ENCODE measurements around the gene GNA14. TPM values are rescaled to one million over a fixed set of nuclear protein-coding genes. Genes with fewer than 3 reads are reported as not detected.
"Not testable (repeated sequence)": the region's sequence is repeated elsewhere in the genome, so short reads cannot be mapped to it uniquely, and the experiment has no call there.

GNA14 gene
- polyA plus RNA-seq, 3 donors from 2014 or later = not detected

DNA sequence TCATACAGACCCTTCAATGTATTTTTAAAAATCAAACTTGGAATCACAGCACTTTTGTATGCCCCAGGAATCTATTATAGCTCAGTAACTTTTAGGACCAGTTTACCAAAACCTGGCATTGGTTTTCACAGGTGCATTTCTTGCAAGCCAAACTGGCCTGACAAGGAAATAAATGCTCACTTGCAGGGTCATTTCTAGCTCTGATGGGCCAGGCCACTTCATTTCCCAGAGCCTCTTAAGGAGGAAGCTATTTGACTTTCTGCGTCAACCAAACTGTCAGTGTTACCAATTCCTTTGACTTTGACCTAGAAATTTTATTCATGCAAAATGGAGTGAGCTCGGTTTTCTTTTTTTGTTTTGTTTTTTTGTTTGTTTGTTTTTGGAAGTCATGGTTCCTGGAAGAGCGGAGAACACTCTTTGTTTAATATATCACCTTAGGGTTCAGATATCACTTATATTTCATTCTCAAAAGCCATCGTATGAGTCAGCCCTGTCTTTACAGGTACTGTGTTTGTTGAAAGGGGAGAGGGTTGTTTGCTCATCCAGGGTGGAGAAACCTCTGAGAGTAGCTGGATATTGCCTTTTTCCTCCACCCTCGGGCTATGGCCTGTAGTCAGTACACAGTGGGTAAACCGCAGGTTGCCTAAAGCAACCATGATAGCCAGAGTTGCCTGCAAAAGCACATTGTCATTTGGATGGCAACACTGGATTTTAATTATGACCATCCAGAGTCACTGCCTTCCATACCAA is 58.9 kb downstream of the GNA14 start:
- Mint-ChIP-seq H3K9me3 (no peaks in the 10 kb centered on the region), H3K4me3 (no peak overlapping the region), H3K27ac (no peak overlapping the region), H3K4me1 (no peaks in the 10 kb centered on the region), H3K27me3 (ENCODE audit: low read depth in 3 of 3) (peaks cover 0 to 7% (median 2%) of the 10 kb centered on the region in 3 donors), H3K36me3 (no peaks in the 10 kb centered on the region)
- DNase-seq = no peak

DNA sequence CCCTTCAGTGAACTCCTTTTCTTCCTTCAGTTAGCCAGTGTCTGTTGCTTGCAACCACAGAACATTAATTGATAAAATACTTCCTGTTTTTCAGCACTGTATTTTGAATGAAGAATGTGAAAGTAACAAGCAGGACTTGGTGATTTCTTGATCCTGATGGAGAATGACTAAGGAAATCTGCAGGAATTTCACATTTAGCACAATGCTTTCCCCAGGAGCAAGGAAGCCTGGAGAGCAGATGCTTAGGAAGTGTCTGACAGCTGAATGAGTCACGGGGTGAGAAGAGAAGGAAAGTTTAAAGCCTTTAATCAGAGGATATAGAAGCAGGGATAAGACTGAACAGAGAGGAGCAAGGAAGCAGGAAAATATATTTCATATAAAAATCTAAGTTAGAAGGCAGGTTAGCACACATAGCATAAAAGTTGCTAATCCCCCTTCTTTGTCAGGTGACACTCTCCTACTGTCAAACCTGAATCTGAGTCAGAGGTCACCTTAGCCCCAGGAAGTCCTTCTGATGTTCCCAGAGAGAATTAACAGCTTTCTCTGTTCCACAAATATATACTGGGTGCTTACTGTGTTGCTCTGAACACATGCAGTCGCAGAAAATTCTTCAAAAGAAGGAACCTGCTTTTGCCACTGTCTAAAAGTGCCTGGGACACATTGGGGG is 59.7 kb downstream of the GNA14 start:
- H3K27me3 Mint-ChIP-seq (ENCODE audit: low read depth in 3 of 3) = peaks cover 0 to 7% (median 3%) of the 10 kb centered on the region in 3 donors
- H3K36me3 Mint-ChIP-seq = no peaks in the 10 kb centered on the region
- no peak overlapping the region for H3K27ac Mint-ChIP-seq
- no peaks in the 10 kb centered on the region for H3K4me1 Mint-ChIP-seq
- H3K4me3 Mint-ChIP-seq = no peak overlapping the region
- no peak for DNase-seq
- H3K9me3 Mint-ChIP-seq = no peaks in the 10 kb centered on the region

DNA sequence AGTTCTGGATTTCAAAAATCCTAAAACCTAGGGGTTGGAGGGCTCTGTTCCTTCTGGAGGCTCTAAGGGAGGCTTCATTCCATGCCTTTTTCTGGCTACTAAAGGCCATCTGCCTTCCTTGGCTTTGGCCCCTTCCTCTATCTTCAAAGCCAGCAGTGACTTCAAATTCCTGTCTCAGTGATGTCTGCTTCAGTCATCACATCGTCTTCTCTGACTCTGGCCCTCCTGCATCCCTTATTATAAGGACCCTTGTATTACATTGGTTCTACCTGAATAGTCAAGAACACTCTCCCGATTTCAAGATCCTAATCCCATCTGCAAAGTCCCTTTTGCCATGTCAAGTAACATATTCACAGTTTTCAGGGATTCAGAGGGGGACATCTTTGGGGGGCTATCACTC is 60.3 kb downstream of the GNA14 start:
- Mint-ChIP-seq H3K4me3 (no peak overlapping the region), H3K27ac (no peak overlapping the region), H3K9me3 (no peaks in the 10 kb centered on the region), H3K4me1 (no peaks in the 10 kb centered on the region), H3K36me3 (no peaks in the 10 kb centered on the region), H3K27me3 (ENCODE audit: low read depth in 3 of 3) (peaks cover 0 to 7% (median 3%) of the 10 kb centered on the region in 3 donors)
- DNase-seq = no peak

DNA sequence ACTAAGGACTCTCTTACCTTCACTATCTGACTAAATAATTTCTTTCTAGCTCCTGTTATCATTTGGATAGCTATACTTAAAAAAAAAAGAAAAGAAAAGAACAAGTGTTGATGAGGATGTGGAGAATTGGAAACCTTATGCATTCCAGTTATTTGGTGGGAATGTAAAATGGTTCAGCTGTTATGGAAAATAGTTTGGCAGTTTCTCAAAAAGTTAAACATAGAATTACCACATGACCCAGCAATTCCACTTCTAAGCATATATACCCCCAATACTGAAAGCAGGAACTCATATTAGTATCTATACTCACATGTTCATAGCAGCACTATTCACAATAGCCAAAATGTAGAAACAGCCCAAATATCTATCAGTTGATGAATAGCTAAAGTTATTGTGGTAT is 61.1 kb downstream of the GNA14 start:
- peaks cover 0 to 7% (median 3%) of the 10 kb centered on the region in 3 donors for H3K27me3 Mint-ChIP-seq (ENCODE audit: low read depth in 3 of 3)
- no peak overlapping the region for H3K27ac Mint-ChIP-seq
- DNase-seq = no peak
- no peaks in the 10 kb centered on the region for H3K4me1 Mint-ChIP-seq
- H3K9me3 Mint-ChIP-seq = no peaks in the 10 kb centered on the region
- H3K4me3 Mint-ChIP-seq = no peak overlapping the region
- no peaks in the 10 kb centered on the region for H3K36me3 Mint-ChIP-seq

DNA sequence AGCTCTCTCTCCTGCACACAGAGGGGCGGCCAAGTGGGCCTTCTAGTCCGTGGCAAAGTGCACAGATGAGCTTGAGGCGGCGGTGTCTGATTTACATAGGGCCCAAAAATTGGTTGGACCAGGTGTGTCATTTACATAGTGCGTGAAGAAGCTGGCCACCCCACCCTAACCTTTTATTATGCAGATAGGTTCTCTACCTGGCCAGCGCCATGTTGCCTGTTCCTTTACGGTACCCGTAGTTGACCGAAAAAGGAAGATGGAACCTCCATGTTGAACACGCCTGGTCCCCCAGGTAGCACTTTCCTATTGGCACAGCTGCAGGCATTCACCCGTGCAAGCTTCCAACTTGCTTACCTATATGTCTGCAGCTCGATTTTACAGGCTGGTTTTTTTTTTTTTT is 61.5 kb downstream of the GNA14 start:
- Mint-ChIP-seq H3K9me3 (no peaks in the 10 kb centered on the region), H3K27ac (no peak overlapping the region), H3K27me3 (ENCODE audit: low read depth in 3 of 3) (peaks cover 0 to 7% (median 3%) of the 10 kb centered on the region in 3 donors), H3K4me1 (no peaks in the 10 kb centered on the region), H3K36me3 (no peaks in the 10 kb centered on the region), H3K4me3 (no peak overlapping the region)
- no peak for DNase-seq

DNA sequence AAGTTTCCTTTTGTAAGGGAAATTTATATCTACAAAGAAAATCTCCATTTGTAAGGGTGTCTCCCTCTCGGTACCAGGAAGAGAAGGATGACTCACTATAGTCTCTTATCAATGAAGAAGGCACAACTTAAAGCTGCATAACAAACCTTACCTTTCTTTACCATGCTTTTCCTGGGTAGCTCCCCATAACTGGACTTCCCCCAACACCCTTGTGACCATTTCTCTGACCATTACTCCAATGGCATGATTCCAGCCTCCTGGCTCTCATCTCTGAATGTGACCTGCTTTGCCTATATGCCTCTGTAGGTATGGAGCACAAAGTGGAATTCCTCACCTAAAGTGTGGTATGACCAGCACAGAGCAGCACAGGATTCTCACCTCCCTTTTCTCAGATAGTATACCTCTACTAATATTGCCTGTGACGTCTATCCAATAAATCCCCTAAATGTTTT is 62.8 kb downstream of the GNA14 start:
- Mint-ChIP-seq H3K4me1 (no peaks in the 10 kb centered on the region), H3K4me3 (no peak overlapping the region), H3K27ac (no peak overlapping the region), H3K9me3 (no peaks in the 10 kb centered on the region), H3K27me3 (ENCODE audit: low read depth in 3 of 3) (peaks cover 0 to 7% (median 3%) of the 10 kb centered on the region in 3 donors), H3K36me3 (no peaks in the 10 kb centered on the region)
- no peak for DNase-seq

DNA sequence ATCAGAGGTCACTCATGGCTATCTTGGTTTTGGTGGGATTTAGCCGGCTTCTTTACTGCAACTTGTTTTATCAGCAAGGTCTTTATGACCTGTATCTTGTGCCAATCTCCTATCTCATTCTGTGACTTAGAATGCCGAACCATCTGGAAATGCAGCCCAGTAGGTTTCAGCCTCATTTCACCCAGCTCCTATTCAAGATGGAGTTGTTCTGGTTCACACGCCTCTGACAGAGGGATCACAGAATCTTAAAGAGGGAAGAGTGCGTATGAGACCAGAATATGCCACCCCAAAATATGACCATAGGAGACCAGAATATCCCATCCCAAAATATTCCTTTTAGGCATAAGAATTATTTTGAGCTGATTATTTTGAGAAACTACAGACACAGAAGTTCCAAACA is 63.2 kb downstream of the GNA14 start:
- H3K9me3 Mint-ChIP-seq; H3K27ac Mint-ChIP-seq; H3K27me3 Mint-ChIP-seq (ENCODE audit: low read depth in 3 of 3); H3K36me3 Mint-ChIP-seq; H3K4me3 Mint-ChIP-seq; H3K4me1 Mint-ChIP-seq; DNase-seq: not testable (repeated sequence)

DNA sequence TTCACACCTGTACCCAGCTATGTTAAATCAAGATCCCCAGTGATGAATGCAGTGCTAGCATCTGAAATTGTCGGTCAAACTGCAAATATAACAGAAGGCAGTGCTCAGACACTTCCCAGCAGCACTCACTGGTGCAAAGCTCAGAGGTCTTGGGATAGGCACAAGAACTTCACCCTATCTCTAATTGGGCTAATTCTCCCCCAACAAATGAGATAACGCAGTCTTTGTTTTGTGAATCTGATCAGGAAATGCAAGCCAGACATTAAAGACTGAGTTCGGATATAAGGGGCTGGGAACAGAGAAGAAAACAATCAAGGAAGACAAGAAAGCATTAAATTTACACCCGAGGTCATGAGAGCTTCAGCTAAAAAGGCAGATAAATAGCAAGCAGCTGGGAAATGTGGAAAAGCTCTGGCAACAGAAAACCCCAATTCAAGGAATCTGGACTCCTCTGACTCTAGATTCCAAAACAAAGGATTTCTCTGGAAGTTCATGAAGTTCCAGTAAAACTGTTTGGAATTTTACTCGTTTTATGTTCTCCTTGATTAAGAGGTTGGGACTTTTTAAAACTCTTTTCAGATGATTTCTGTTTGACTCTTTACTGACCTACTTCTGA is 65.1 kb downstream of the GNA14 start:
- Mint-ChIP-seq H3K27me3 (ENCODE audit: low read depth in 3 of 3) (peaks cover 0 to 3% (median 3%) of the 10 kb centered on the region in 3 donors), H3K4me1 (no peaks in the 10 kb centered on the region)

DNA sequence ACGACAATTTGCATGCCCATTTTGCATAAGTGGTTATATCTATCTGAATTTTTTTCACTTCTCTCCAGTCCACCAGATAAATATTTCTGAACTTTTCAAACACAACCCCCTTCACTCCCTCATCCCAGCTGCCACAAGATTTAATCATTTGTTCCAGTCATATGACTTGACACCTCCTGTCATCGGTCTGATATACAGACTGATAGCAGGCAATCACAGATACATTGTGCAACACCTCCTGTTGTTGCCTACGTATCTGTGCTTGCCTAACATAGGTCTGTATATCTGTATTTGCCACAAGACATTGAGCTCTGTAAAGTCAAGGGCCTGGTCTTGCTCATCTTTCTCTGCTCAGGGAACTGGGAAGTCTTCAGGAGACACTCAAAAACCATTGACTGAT is 65.6 kb downstream of the GNA14 start:
- H3K27me3 Mint-ChIP-seq (ENCODE audit: low read depth in 3 of 3) = peaks cover 0 to 3% (median 3%) of the 10 kb centered on the region in 3 donors
- H3K4me1 Mint-ChIP-seq = no peaks in the 10 kb centered on the region
- no peak overlapping the region for H3K27ac Mint-ChIP-seq
- no peaks in the 10 kb centered on the region for H3K36me3 Mint-ChIP-seq
- H3K4me3 Mint-ChIP-seq = no peak overlapping the region
- no peaks in the 10 kb centered on the region for H3K9me3 Mint-ChIP-seq
- DNase-seq = no peak

More for the DNA sequence above, 65.1 kb downstream of the GNA14 start:
- no peak overlapping the region for H3K27ac Mint-ChIP-seq
- H3K9me3 Mint-ChIP-seq = no peaks in the 10 kb centered on the region
- DNase-seq = no peak
- no peak overlapping the region for H3K4me3 Mint-ChIP-seq
- no peaks in the 10 kb centered on the region for H3K36me3 Mint-ChIP-seq

DNA sequence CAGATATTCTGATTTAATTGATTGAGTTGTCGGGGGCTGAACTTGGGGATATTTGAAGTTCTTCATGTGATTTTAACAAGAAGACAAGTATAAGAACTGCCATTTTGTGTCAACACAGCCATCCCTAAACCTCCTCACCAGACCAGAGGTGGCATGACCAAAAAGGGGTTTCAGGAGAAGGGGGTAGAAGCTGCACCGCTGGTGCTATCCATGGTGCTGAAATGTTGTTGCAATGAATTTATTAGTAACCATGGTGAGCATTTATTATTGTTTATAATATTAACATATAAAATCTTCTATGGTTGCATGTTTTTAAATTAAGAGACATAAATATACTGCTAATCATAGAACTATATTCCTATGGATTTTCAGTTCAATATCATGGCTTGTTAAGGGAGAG is 72.3 kb downstream of the GNA14 start:
- Mint-ChIP-seq H3K4me3 (no peak overlapping the region), H3K4me1 (no peaks in the 10 kb centered on the region), H3K9me3 (peaks cover 0 to 2% (median 0%) of the 10 kb centered on the region in 6 donors), H3K27me3 (ENCODE audit: low read depth in 3 of 3) (peaks cover 0 to 4% (median 3%) of the 10 kb centered on the region in 3 donors), H3K27ac (no peak overlapping the region), H3K36me3 (peaks cover 0 to 3% (median 0%) of the 10 kb centered on the region in 3 donors)
- DNase-seq = peak in 1 of 3 donors; percentile 7

DNA sequence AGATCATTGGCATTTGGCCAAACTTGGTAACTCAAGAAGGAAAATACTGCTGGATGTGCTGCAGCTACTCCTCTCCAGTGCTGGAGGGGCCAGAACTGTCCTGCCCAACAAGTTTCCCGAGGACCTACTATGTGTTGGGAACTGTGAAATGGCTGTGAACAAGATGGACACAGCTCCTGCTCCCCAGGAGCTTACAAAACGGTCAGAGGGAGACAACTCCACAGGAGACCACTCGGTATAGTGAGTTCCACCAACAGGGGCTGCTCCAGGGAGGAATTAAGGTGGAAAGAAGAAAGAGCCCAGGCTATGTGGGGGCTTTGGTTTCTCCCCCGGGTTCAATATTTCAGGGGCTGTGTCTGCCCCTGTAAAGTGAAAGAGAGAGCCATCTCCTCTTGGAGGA is 78.8 kb downstream of the GNA14 start:
- Mint-ChIP-seq H3K9me3 (peaks cover 0 to 2% (median 0%) of the 10 kb centered on the region in 6 donors), H3K4me1 (no peaks in the 10 kb centered on the region), H3K4me3 (no peak overlapping the region), H3K27ac (no peak overlapping the region), H3K27me3 (ENCODE audit: low read depth in 3 of 3) (peaks cover 0 to 7% (median 6%) of the 10 kb centered on the region in 3 donors), H3K36me3 (no peaks in the 10 kb centered on the region)
- no peak for DNase-seq

DNA sequence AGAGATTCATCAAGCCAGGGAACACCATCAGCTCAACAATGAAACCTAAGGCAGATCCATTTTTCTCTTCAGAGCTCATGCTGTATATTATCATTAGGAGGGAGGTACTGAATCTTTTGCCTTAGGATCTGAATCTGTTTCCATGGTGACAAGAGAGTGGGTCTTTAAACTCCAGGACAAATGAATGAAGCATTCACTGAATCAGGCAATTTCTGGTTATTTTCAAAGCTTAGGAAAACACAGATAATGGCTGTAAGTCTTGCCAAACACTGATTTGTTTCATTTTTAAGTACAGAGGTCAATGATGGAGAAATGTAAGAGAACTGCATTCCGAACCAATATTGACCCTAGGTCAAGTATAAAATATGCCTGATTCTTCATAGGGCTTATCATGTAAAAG is 84.9 kb downstream of the GNA14 start:
- no peak overlapping the region for H3K4me3 Mint-ChIP-seq
- no peak for DNase-seq
- H3K4me1 Mint-ChIP-seq = no peaks in the 10 kb centered on the region
- peaks cover 1 to 4% (median 4%) of the 10 kb centered on the region in 3 donors for H3K27me3 Mint-ChIP-seq (ENCODE audit: low read depth in 3 of 3)
- H3K9me3 Mint-ChIP-seq = peaks cover 0 to 1% (median 0%) of the 10 kb centered on the region in 6 donors
- H3K36me3 Mint-ChIP-seq = no peaks in the 10 kb centered on the region
- H3K27ac Mint-ChIP-seq = no peak overlapping the region

DNA sequence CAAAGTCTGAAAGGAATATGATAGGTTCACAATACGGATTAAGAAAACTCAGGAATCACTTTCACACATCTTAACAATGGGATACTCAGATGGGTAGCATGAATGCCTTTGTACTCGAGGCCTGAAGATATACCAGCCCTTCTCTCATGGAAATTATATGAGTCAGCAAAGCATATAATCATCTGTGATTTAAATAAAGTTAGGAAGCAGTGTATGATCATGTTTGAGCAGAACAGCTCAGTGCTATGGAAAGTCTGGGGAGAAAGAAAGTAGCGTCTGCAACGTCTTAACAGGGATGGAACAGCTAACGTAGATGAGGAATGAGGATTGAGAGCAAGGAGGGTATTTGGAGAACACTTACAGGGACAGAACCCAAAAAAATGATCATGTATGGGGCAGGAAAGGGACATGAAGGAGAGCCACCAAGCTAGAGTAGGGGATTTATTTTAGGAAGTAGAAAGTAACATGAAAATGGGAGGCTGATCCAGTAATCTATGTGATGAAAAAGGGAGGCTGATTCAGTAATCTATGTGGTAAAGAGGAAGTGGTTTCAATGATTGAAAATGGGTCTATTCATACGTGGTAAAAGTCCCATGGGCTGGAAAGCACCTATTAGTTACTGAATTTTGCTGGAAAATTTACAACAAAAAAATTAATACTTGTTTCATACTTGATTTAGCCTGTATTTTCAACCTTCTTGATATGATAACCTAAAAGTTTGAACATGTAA is 85.9 kb downstream of the GNA14 start:
- H3K36me3 Mint-ChIP-seq = no peaks in the 10 kb centered on the region
- H3K4me3 Mint-ChIP-seq = no peak overlapping the region
- H3K4me1 Mint-ChIP-seq = no peaks in the 10 kb centered on the region
- DNase-seq = no peak
- H3K27me3 Mint-ChIP-seq (ENCODE audit: low read depth in 3 of 3) = peaks cover 2 to 4% (median 4%) of the 10 kb centered on the region in 3 donors
- no peak overlapping the region for H3K27ac Mint-ChIP-seq
- H3K9me3 Mint-ChIP-seq = no peaks in the 10 kb centered on the region

Measured in immature natural killer cell (primary cell).